Epithelial cell of esophagus (primary cell): ENCODE data around the gene NEDD4L.

Experiments used
- DNase-seq: peaks from one replicate; pipeline ENCODE4 v3.0.0; 2010; ENCODE audit warnings: low read depth
- H3K4me3 ChIP-seq: 2 replicates; pipeline ENCODE4 v1.5.1; 2011; ENCODE audit warnings: mild to moderate bottlenecking, low read length, control low read depth
- CTCF ChIP-seq: IDR thresholded peaks from 2 replicates; pipeline ENCODE4 v1.5.1; 2011; ENCODE audit warnings: low read depth, mild to moderate bottlenecking, low read length, control low read depth, inconsistent platforms; ENCODE audit not compliant: insufficient read depth; ENCODE audit errors: missing control alignments

NEDD4L gene

GRCh38 chr18:58313491-58314032 lies 269.5 kb downstream of the NEDD4L start:
- no peak overlapping the region for H3K4me3 ChIP-seq
- no peak for TF ChIP-seq CTCF

GRCh38 chr18:58314284-58314683 lies 270.3 kb downstream of the NEDD4L start:
- no peak for TF ChIP-seq CTCF
- DNase-seq = peak; percentile 95
- H3K4me3 ChIP-seq = no peak overlapping the region

More at GRCh38 chr18:58313491-58314032, 269.5 kb downstream of the NEDD4L start:
- peak; percentile 69 for DNase-seq

- DNase-seq = no peak
- TF ChIP-seq CTCF = no peak
Observed at GRCh38 chr18:58315041-58315440, 271.0 kb downstream of the NEDD4L start.

GRCh38 chr18:58315739-58316215 lies 271.8 kb downstream of the NEDD4L start:
- TF ChIP-seq CTCF = no peak
- H3K4me3 ChIP-seq = no peak overlapping the region
- DNase-seq = peak; percentile 42

More at GRCh38 chr18:58315041-58315440, 271.0 kb downstream of the NEDD4L start:
- no peak overlapping the region for H3K4me3 ChIP-seq

GRCh38 chr18:58316396-58317342 lies 272.6 kb downstream of the NEDD4L start:
- no peak for DNase-seq
- no peak for TF ChIP-seq CTCF
- no peak overlapping the region for H3K4me3 ChIP-seq

- no peak for TF ChIP-seq CTCF
- DNase-seq = no peak
- no peak overlapping the region for H3K4me3 ChIP-seq
Observed at GRCh38 chr18:58319719-58320118, 275.7 kb downstream of the NEDD4L start.
